Stimulated activated CD4-positive, alpha-beta T cell treated with anti-CD3 and anti-CD28 coated beads, TNF-alpha, amount 100 ng/mL, for 24 hours (primary cell): ENCODE measurements around the gene HINFP.
A peak's percentile ranks its signal among the peaks of the same experiment; 100 is the strongest.
"Not testable (repeated sequence)": the region's sequence is repeated elsewhere in the genome, so short reads cannot be mapped to it uniquely, and the experiment has no call there.

ENCODE experiments used
- DNase-seq, 3 experiments: peaks; one replicate each; pipeline ENCODE4 v3.0.0-alpha.2; 2020; ENCODE audit warnings: low read depth in 3 of 3

HINFP gene

DNA sequence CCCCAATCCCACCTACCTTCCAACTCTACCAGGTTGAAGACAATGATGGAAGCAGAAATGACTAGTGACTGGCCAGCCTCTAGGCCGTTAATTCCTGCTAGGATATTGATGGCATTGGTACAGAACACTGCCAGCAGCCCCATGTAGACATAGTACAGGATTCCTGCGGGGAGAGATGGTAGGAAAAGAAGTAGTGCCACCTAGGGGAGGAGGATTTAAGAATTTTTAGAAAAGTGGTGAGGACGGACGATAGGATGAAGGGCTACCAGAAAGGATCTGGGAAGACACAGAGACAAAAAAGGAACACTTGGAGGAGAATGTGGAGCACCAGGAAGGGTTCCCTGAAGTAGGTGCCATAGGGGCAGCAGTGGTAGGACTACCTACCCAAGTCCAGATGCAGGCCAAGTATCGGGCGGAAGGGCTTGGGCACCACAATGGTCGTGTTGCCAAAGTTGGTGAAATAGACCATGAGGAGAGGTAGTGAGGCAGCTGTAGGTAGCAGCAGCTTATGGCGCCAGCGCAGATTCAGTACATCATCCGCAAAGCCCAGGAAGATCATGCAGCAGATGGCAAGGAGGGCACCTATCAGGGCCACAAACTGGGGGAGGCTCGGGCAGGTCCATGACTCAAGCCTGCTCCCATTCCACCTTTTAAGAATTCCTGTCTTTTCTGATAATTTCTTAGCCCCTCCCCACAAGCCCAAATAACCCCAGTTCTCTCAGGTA lies 21.0 kb upstream of the HINFP start:
- no peak for DNase-seq

DNA sequence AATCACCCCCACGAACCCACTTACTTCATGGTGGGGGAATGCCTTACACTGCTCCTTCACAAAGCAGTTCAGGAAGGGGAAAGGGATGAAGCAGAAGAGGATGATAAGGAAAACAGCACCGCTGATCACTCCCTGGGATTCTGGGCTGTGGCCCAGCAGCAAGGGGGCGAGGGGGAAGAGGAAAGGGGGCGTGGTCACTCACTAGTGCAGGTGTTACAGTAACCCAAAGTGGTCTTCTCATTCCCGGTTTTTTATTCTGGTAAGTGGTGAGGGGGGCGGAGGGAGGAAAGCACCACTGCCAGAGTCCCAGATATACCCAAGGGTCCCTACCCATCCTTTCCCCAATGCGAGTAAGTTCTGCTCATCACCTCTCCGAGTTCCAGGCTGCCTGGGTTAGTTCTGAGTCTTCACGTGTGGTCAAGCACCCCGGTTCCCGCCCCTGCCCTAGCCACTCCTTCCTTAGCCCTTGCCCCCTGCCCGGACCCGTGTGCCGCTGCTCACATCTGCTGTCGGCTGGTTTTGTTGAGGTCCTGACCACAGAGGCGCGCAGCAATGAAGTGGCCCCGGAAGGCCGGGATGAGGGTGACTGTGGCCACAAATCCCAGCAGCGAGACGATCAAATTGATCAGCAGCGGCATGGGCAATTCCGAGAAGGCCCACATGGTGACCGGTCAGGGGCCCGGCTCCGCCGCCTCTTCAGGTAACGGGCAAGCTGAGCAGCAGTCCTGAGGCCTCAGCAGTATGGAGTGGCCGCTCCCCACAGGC lies 20.2 kb upstream of the HINFP start:
- peak in 1 of 3 experiments; percentile 28 for DNase-seq

DNA sequence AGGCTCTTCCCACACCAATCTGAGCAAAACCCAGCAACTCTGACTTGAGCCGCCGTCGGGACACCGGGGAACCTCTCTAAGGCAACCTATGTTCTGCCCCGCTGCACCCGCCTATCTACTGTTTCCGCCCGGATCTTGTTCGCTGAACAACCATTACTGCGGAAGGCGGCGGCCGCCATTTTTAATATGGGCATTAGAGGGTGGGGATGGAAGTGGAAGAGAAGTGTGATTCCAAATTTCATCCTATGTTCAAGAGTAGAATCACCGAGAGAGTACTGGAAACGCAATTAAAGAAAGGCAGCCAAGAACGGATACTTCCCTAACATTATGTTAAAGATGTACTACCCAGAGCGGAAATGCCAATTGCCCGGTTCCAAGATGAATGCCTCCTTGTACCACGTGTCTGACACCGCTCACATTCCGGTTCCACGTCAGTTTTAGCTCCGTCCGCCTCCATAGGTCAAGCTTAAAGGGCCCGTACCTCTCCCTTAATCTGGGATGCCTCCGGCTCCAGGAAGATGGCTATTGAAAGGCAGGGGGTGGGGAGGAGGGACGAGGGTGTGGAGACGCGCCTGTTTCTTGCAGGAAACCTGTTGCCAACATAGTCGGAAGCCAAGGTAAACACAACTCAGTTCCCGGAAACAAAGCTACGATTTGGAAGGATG lies 19.5 kb upstream of the HINFP start, which contains the start of gene DPAGT1:
DPAGT1 (minus strand) TSS at position 95 of the 665 bp plus-strand sequence. CDS start 198 bp downstream, outside the sequence.
- DNase-seq: peak; percentile 65 to 83 (median 81)

DNA sequence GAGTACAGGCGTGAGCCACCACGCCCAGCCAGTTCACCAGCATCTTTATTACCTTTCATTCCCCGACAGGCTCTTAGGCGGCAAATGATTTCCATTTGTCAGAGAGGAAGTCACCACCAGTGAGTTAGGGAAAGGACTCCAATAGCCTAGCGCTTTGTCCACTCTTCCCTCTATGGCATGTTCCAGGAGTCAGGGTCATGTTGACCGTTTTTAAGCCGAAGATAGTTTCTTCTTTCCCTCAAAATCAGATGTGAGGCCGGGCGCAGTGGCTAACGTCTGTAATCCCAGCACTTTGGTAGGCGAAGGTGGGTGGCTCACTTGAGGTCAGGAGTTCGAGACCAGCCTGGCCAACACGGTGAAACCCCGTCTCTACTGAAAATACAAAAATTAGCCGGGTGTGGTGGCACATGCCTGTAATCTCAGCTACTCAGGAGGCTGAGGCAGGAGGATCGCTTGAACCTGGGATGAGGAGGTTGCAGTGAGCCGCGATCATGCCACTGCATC lies 18.2 kb upstream of the HINFP start:
- DNase-seq: not testable (repeated sequence)

DNA sequence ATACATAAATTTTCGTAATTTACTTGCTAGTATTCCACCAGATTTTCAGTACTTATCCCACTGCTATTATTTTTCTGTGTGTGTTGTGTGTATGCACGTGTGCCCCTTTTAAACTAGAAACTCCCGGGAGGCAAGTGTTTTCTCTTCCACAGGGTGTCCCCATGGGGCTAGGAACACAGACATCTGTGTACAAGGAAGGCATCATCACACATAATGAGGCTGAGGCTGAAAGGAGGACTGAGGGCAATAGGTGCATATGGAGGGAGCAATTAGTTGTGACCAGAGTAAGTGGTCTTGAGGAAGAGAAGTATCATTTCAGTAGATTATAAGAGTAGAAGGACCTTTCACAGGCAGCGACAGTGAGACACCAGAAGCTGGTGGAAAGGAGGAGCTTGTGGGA lies 17.6 kb upstream of the HINFP start:
- DNase-seq: no peak

DNA sequence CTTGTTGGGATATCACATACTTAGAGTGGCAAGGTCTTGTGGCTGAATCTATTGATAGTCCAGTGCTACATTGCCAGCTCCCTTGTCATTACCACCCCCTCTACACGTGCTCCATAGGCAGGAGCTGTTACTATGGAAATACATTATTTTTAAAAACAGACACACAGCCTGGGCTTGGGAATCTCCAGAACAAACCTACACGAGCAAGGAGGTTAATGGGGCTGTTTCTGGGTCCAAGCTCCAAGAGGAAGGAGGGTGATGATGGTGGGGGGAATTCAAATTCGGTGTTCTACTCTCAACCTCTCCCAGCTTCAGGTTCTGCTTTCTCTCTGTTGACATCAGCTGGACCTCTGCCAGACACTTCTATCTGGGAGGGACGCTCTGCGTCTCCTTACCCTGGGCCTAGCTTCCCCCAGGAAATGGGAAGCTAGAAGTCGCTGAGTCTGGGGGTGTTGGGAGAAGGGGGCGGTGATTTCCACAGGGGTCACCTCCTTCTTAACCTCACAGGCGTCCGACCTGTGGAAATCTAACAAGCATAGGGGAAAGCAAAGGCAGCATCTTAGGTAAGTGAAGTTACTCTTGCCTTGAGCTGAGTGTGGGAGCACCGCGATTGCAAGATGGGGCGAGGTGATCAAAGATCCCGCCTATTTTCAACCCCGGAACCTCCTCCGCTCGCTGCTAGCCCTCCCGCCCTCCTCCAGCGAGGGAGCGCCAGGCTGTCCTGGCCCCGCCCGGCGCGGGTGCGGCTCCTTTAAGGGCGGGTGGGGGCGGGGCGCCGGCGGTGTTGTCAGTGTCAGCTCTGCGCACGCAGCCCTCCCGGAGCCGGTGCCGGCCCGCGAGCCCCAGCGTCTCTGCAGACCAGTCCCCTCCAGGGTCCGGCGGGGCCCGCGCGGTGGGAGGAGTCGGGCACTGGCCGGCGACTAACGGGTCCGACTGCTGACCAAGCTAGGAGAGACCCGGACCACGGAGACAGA lies 14.5 kb upstream of the HINFP start, which contains the start of gene C2CD2L:
C2CD2L (plus strand) TSS at position 781 of the 974 bp plus-strand sequence. CDS start 398 bp downstream, outside the sequence.
- DNase-seq: peak; percentile 79 to 91 (median 79)

DNA sequence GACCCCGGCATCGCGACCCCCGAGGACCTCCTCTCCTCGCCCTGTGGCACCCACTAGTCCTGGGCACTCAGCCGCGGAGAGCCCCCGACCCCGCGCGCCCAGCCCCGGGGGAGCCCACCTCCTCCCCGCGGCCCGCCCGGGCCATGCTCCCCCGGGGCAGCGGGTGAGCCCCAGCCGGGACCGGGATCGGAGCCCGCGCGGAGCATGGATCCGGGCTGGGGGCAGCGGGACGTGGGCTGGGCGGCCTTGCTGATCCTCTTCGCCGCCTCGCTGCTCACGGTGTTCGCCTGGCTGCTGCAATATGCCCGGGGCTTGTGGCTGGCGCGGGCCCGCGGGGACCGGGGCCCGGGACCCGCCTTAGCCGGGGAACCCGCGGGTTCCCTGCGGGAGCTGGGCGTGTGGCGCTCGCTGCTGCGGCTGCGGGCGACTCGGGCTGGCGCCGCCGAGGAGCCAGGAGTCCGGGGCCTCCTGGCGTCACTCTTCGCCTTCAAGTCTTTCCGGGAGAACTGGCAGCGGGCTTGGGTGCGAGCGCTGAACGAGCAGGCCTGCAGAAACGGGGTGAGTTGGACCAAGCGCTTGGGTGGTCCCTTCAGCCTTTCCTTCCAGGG lies 13.7 kb upstream of the HINFP start:
- DNase-seq: no peak

DNA sequence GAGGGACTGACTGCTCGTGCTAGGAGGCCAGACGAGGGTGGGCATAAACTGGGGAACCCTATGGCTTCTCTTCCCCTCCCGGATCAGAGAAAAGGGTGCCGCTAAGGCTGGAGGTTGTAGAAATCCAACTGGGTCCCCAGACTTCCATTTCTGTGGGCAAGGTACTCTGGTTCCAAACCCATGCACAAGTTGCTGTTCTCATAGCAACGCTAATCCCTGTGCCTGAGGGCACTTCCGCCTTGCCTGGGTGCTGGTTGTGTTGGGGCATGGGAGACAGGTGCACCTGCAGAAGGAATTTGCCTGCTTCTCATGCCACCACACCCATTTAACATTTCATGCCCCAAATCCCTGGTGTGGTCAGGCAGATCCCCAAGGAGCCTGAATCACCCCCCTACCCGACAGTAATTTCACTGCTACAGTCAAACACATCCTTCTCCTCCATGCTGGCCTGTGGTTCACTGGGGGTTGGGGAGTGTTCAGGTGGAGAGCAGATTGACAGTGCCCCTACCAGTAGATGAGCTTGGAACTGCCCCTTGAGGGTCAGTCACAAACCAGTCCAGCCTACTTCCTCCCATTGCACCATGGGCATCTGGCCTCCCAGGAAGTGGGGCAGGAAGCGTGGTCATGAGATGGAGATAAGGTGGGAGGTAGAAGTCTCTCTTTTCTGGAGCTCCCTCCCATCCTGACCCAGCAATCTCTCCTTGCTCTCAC lies 13.1 kb upstream of the HINFP start:
- peak in 1 of 3 experiments; percentile 25 for DNase-seq

DNA sequence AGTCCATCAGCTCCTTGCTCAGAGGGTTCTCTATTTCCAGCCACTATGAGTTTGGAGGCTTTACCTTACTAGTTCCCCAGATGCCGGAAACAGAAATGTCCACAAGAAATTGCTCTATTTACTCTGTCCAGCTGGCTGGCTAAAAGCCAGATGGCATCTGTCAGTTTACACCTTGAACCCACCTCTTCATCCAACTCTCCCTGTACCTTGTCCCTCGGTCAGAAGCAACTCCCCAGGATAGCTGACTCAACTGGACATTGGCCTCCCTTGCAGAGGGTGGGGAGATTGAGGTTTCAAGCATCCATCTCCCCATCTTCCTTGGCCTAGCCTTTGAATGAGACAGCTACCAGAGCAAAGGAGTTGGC lies 12.5 kb upstream of the HINFP start:
- no peak for DNase-seq

DNA sequence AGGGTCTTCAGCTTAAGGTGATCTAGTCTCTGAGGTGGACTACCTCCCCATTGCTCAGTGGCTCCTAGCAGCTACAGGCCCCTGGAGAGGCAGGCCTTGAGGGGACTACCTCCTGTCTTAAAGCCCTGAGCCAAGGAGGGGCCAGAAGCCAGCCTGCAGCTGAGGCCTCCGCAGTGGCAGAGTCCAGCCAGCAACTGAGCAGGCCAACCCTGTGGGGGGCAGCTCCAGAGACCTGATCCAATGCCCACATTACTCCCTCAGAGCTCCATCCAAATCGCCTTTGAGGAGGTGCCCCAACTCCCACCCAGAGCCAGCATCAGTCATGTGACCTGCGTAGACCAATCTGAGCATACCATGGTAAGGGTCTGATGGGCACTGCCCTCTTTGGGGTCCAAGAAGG lies 11.5 kb upstream of the HINFP start:
- no peak for DNase-seq

DNA sequence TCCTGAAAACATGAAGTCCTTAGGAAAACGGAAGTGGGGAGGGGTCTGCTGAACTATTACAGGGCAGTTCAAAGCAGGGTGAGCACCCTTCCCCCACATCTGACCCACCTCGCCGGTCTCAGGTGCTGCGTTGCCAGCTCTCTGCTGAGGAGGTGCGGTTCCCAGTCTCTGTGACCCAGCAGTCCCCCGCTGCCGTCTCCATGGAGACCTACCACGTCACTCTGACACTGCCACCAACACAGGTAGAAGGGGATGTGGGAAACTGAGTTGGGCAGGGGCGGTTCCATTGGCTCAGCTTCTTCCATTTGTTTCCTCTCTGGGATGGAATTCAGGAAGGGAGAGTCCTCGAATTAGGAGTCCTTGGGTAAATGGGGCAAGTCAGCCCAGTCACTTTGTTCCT lies 10.9 kb upstream of the HINFP start:
- no peak for DNase-seq

DNA sequence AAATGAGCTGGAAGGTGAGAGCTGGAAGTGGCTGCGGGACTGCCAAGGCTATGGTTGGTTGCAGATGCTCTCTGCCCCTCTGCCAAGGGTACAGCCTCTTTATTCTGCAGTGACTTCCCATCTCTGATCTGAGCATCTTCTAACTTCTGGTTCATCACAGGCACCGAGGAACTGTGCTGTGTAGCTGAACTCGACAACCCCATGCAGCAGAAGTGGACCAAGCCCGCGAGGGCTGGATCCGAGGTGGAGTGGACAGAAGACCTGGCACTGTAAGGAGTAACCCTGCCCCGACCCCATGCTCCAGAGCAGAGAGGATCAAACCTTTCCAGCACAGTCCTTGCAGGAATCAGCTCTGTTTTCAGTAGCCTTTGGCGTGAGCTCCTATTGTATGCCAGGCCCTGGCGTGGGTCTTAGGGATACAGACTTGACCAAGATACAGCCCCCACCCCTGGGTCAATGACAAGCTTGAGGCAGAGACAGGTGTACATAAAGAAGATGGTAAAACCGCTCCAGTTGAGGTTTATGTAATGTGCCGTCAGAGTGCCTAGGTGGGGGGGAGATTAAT lies 9.9 kb upstream of the HINFP start:
- DNase-seq: no peak

DNA sequence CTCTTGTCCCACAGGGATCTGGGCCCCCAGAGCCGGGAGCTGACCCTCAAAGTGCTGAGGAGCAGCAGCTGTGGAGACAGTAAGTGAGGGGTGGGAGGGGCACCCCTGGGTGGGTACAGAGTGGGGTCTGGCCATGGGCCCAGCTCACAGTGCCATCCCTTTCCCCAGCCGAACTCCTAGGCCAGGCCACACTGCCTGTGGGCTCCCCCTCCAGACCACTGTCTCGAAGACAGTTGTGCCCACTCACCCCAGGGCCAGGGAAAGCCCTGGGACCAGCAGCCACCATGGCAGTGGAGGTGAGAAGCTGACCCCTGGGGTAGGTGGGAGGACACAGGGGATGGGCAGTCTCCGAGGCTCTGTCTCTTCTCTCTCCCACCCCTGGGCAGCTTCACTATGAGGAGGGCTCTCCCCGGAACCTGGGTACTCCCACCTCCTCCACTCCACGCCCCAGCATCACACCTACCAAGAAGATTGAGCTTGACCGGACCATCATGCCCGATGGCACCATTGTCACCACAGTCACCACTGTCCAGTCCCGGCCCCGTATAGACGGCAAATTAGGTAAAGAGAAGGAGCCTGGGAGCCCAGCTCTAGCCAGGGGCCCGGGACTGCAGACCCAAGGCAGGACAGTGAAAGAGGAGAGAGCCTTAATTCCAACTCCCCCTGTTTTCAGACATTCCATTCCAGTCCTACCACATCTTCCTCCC lies 8.9 kb upstream of the HINFP start:
- DNase-seq: no peak

DNA sequence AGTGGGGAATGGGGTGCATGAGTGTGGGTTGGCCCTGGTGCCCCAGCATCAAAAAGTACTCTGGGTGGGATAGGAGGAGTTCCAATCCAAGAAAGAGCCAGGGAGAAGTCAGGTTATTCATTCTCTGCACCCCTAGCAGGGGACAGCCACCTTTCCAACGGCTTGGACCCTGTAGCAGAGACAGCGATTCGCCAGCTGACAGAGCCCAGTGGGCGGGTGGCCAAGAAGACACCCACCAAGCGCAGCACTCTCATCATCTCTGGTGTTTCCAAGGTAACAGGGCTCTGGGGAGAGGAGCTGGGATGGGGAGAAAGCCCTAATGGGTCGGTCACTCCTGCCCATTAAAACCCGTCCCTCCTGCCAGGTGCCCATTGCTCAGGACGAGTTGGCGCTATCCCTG lies 7.7 kb upstream of the HINFP start:
- no peak for DNase-seq

DNA sequence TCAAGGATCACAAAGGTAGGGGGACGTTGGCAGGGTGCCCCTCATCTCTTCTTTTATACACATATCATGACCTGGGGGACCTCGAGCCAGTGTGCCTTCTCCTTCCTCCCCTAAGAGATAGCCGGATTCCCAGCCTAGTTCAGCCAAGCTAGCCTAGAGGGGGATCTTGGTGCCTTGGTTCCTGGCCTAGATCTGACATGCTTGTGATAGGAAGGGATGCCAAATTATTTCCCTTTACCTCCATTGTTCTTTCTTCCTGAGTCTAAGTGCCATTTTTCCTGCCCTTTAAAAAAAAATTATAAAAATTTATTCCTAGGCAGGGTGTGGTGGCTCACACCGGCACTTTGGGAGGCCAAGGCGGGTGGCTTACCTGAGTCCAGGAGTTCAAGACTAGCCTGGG lies 7.0 kb upstream of the HINFP start:
- no peak for DNase-seq

DNA sequence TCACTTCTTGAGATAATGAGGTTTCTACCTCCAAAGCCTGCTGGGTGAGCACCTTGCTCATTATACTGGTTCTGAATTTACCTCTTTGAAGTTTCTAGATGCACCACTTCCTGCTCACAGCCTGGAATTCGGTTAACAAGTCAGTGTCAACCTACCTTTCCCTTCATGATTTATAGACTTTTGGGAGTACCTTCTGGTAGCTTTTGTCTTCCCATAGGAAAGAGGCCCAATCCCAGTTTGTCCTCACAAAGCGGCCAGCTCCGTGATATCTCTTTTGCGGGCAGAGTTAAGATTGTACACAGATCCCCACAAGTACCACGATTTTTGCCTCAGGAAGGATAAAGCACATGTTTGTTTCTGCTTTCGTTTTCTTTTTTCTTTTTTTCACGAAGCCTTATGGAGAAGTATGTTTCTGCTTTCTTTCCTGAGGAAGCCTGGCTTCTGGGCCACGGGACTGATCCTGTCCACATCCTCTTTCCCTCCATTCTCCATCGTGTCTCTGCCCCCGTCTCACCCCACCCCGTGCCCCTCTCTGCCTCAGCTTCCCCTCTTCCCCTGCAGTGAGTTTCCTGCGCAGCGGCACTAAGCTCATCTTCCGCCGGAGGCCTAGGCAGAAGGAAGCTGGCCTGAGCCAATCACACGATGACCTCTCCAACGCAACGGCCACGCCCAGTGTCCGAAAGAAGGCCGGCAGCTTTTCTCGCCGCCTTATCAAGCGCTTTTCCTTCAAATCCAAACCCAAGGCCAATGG lies 5.7 kb upstream of the HINFP start:
- DNase-seq: peak in 1 of 3 experiments; percentile 18

DNA sequence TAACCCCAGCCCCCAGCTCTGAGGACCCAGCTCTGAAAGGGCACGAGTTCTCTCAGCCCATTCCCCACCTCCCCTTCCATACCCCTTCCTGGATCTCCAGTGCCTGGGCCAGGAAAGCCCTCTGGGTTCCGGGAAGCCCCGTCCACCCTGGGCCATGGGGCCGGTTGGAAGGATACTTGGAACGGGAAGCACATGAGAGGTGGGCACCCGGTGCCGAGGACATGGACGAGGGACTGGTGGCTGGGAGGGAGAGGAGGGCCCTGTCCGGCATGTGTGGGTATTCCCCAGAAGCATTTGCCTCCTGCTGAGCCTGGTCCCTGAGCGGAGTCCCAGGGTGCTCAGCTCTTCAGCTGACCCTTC lies 5.2 kb upstream of the HINFP start:
- DNase-seq: no peak

DNA sequence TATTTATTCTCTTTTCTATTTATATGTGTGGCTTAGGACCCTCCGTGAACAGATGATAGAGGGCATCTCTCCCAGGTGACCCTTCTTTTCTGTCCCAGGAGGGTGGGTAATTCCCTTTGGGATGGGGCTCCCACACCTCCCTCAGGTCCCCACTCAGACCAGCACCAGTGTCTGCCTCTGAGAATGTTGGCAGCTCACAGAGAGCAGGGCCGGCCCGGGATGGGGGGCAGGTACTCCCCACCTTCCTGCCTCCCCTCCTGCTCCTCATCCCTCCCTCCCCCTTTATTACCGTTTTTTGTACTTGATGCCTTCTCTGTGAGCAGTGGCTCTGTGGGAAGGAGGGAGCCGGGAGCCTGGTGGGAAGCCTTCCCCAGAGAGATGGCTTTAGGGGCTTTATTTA lies 4.8 kb upstream of the HINFP start:
- DNase-seq: no peak
